WI38 (cell line): ENCODE results near the gene TMTC1.

ENCODE experiments used
- H3K4me3 ChIP-seq: 2 replicates; pipeline ENCODE4 v1.5.1; 2011; ENCODE audit warnings: low read depth, mild to moderate bottlenecking, control low read depth, low read length
- CTCF ChIP-seq: IDR thresholded peaks from 2 replicates; pipeline ENCODE4 v1.5.1; 2012; ENCODE audit warnings: low read depth, mild to moderate bottlenecking, control low read depth, low read length

Gene TMTC1

DNA sequence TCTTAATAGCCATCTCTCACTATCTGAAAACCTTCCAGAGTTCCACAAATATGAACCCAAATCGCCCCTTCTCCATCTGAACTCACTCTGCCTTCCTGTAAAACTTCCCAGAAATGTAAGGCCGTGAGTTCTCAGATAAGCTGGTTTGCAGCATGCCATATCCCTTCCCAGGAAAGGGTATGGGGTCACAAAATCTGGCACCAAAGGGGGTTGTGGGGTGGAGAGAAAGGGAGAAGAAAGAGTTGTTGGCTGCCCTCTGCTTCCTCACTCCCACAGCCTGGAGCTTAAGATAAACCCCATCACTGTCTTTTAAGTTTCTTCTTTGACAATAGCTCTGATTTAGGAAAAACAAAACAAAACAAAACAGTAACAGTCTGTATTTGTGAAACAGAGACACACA lies 10.7 kb downstream of the TMTC1 start:
- no peak for TF ChIP-seq CTCF
- H3K4me3 ChIP-seq, result no peak overlapping the region

GRCh38 chr12:29771786-29772185 lies 12.0 kb downstream of the TMTC1 start:
- no peak for TF ChIP-seq CTCF
- H3K4me3 ChIP-seq, result no peak overlapping the region

- no peak for TF ChIP-seq CTCF
- no peak overlapping the region for H3K4me3 ChIP-seq
These were observed 12.6 kb downstream of the TMTC1 start for GRCh38 chr12:29771165-29771564.

DNA sequence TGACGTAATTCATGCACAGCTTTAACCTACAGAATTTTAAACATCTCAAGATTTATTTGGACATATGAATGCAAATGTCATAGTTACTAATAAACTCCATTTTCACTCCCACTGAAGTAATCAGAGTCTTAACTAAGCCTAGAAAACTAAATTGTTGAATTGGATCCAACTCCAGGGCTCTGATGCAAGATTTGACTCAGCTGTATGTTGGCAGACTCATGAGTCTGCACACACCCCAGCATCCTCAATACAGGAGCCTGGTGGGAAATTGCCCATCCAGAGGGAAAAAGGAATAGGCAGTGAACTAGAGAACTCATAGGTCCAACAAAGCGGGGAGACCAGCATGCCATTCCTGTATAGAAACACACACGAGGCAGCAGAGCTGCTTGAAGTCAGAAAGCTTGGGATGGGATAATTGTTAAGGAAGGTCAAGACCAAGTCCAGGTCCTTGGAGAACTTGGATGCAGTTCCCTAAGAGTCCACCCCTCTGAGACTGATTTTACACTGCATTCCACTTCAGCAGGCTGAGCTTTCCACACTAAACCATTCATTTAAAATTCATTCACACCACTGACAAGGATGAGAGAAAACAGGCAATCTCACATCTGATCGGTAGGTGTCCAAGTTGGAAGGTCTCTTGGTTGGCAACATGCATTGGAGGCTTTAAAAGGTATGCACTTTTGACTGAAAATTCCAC lies 14.4 kb downstream of the TMTC1 start:
- no peak for TF ChIP-seq CTCF
- no peak overlapping the region for H3K4me3 ChIP-seq

DNA sequence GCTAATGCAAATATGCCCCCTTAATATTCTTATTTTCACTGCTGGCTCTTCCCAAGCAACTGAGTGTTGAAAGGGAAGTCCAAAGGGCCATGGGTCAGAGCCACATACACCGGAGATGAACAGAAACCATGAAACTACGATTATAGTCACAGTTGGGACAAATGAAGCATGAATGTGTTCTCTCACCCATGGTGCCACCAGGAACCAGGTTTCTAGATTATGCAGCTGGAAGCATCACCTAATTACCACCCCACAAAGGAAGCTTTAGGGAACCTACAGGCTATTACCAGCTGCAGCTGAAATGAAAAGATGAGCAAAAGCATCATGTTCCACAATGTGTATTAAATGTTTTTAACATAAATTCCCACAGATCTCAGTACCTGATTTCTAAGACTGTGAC lies 15.4 kb downstream of the TMTC1 start:
- H3K4me3 ChIP-seq, result no peak overlapping the region
- TF ChIP-seq CTCF, result no peak

DNA sequence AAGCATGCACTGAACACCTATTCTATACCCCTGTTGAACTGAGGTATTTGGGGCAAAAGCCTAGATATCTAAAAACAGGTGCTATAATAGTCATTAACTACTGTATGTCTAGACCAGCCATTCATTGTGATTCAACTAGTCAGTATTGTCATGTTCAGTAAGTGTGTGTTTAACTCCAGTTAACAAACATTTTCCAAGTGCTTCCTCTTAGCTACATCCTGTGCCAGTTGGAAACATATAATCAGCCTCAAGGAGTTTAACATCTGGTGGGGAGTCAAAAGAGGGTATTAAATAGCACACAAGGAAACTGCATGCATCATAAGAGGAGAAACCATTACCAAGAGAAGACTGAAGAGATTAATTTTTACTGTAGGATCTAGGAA lies 20.4 kb downstream of the TMTC1 start:
- no peak for TF ChIP-seq CTCF
- H3K4me3 ChIP-seq, result no peak overlapping the region

GRCh38 chr12:29762637-29763300 lies 21.0 kb downstream of the TMTC1 start:
- no peak for TF ChIP-seq CTCF
- H3K4me3 ChIP-seq, result no peak overlapping the region
